Spleen (tissue), 11 donors: ENCODE results near the gene MYL12A. TPM values are rescaled to one million over a fixed set of nuclear protein-coding genes. Genes with fewer than 3 reads are reported as not detected.

Source experiments
- DNase-seq: peaks from one replicate; pipeline ENCODE4 v3.0.0-alpha.2; 2020
- H3K27ac ChIP-seq, 8 donors: fragments of 200-600 bp; sonication (generic) in 7 of 8; 1 replicate in 4 of 8; 2 replicates in 4 of 8; pipeline versions ENCODE4 v1.5.0 to v1.8.0; 2016 to 2021; ENCODE audit warnings: inconsistent platforms in 4 of 8, mild to moderate bottlenecking in 4 of 8, moderate library complexity in 1 of 8
- H3K27me3 ChIP-seq, 7 donors: fragments of 200-600 bp; sonication (generic) in 6 of 7; replicated peaks in 1 of 7; 1 replicate in 4 of 7; 2 replicates in 3 of 7; pipeline versions ENCODE4 v1.5.0 to v1.8.0; 2016 to 2021; ENCODE audit warnings: inconsistent platforms in 3 of 7, mild to moderate bottlenecking in 1 of 7
- H3K36me3 ChIP-seq, 6 donors: fragments of 200-600 bp; sonication (generic) in 5 of 6; 1 replicate in 4 of 6; 2 replicates in 2 of 6; pipeline versions ENCODE4 v1.5.0 to v1.8.0; 2016 to 2021; ENCODE audit warnings: inconsistent platforms in 2 of 6
- H3K4me1 ChIP-seq, 6 donors: fragments of 200-600 bp; sonication (generic) in 5 of 6; 1 replicate in 3 of 6; 2 replicates in 3 of 6; pipeline versions ENCODE4 v1.5.0 to v1.8.0; 2016 to 2021; ENCODE audit warnings: inconsistent platforms in 3 of 6
- H3K4me3 ChIP-seq, 8 donors: fragments of 200-600 bp; sonication (generic) in 7 of 8; 1 replicate in 4 of 8; 2 replicates in 4 of 8; pipeline versions ENCODE4 v1.5.0 to v1.8.0; 2016 to 2021; ENCODE audit warnings: inconsistent platforms in 4 of 8, mild to moderate bottlenecking in 4 of 8, moderate library complexity in 2 of 8
- H3K9me3 ChIP-seq, 8 donors: fragments of 200-600 bp; sonication (generic) in 7 of 8; 1 replicate in 4 of 8; 2 replicates in 4 of 8; pipeline versions ENCODE4 v1.5.0 to v1.8.0; 2016 to 2021; ENCODE audit warnings: inconsistent platforms in 4 of 8
- POLR2A ChIP-seq, 3 donors: fragments of 450-650 bp; IDR thresholded peaks; one replicate each; pipeline ENCODE4 v1.5.1; 2017; ENCODE audit warnings: antibody characterized with exemption in 3 of 3, mild to moderate bottlenecking in 1 of 3
- POLR2AphosphoS5 ChIP-seq, 3 donors: sonication (generic); formaldehyde crosslinking; IDR thresholded peaks; one replicate each; pipeline ENCODE4 v1.5.1; 2017; ENCODE audit warnings: antibody characterized with exemption in 3 of 3
- WGBS, 5 donors: extraction: QIAGEN DNeasy Blood & Tissue Kit in 3 of 5; methylation state at CpG; one replicate each; pipeline versions ENCODE4 v1.1.5 to v1.1.7; 2013 to 2018; 5-methylcytosine and 5-hydroxymethylcytosine counted together
- intact Hi-C: fragments of 100-400 bp; cut with DNase I; formaldehyde crosslinking; loops from one replicate; pipeline ENCODE4 v1.15.0; 2023; ENCODE audit warnings: low total_unique reads
- polyA plus RNA-seq, 3 donors: library from polyadenylated mRNA; stranded (reverse); fragments of 200-250 nt; gene quantifications; one replicate each; pipeline ENCODE4 v1.2.1, GENCODE V29; 2013
- total RNA-seq, 7 donors: library from RNA; depleted of rRNA in 3 of 7; stranded (reverse); fragments of >200 nt in 3 of 7; fragmentation: NEBNext Ultra II Directional in 4 of 7; extraction: Animal tissue kit (Norgen Biotek cat#: 25700) in 4 of 7; gene quantifications; one replicate each; pipeline versions ENCODE4 v1.1.0 to v1.2.1, GENCODE V29; 2016 to 2021
- TF ChIP-seq, protein P1 (sequence below), 11 experiments: fragments of 200-600 bp in 7 of 11; fragments of 450-650 bp in 4 of 11; sonication (generic) in 4 of 11; IDR thresholded peaks in 8 of 11; conservative IDR thresholded peaks in 3 of 11; 1 replicate in 7 of 11; 2 replicates in 4 of 11; pipeline versions ENCODE4 v1.4.0 to v1.8.0; 2016 to 2021; ENCODE audit warnings: antibody characterized with exemption in 11 of 11, inconsistent platforms in 4 of 11, mild to moderate bottlenecking in 1 of 11
- donor health status: healthy with polysubstance abuse.
- donor health status: DM: no; HTN: no; CAD: no; lungs with moderate emphysema.
- donor health status: DM: no; HTN: no; CAD: no.
- donor health status: Bipolar disorder and iron deficiency.
- donor health status: healthy.
- donor health status: DM: no; HTN: no; CAD: no.
- donor health status: DM: yes; HTN: yes; CAD: no.

Gene MYL12A
- total and polyA plus RNA-seq, 10 donors, result 422 to 675 (median 586) TPM

- Histone ChIP-seq H3K9me3 (peaks cover 0 to 6% (median 0%) of the 10 kb centered on the region in 8 donors), H3K4me3 (peak overlapping the region; percentile 48 to 90 (median 62)), H3K36me3 (no peaks in the 10 kb centered on the region), H3K4me1 (peaks cover 5 to 16% (median 9%) of the 10 kb centered on the region in 6 donors), H3K27me3 (peaks cover 0 to 13% (median 0%) of the 10 kb centered on the region in 7 donors), H3K27ac (peak overlapping the region in 7 of 8 donors; percentile 2 to 83 (median 69))
- 5 to 9% (median 8%) methylated on average over 12 to 18 of the region's 18 CpGs for WGBS, 5 donors
- intact Hi-C loops, result no loop called here
- peak; percentile 94 for DNase-seq
- TF ChIP-seq POLR2A (IDR thresholded peaks at IDR 0.05) (no peak), POLR2AphosphoS5 (IDR thresholded peaks at IDR 0.05) (peak; percentile 58 to 77 (median 65))
- TF ChIP-seq, protein P1, sequence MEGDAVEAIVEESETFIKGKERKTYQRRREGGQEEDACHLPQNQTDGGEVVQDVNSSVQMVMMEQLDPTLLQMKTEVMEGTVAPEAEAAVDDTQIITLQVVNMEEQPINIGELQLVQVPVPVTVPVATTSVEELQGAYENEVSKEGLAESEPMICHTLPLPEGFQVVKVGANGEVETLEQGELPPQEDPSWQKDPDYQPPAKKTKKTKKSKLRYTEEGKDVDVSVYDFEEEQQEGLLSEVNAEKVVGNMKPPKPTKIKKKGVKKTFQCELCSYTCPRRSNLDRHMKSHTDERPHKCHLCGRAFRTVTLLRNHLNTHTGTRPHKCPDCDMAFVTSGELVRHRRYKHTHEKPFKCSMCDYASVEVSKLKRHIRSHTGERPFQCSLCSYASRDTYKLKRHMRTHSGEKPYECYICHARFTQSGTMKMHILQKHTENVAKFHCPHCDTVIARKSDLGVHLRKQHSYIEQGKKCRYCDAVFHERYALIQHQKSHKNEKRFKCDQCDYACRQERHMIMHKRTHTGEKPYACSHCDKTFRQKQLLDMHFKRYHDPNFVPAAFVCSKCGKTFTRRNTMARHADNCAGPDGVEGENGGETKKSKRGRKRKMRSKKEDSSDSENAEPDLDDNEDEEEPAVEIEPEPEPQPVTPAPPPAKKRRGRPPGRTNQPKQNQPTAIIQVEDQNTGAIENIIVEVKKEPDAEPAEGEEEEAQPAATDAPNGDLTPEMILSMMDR (IDR thresholded peaks at IDR 0.05 in 8 of 11, conservative IDR thresholded peaks at IDR 0.05 in 3 of 11), result peak; percentile 35 to 80 (median 69)
These were observed 49.7 kb downstream of the MYL12A start for GRCh38 chr18:3297025-3297984.

DNA sequence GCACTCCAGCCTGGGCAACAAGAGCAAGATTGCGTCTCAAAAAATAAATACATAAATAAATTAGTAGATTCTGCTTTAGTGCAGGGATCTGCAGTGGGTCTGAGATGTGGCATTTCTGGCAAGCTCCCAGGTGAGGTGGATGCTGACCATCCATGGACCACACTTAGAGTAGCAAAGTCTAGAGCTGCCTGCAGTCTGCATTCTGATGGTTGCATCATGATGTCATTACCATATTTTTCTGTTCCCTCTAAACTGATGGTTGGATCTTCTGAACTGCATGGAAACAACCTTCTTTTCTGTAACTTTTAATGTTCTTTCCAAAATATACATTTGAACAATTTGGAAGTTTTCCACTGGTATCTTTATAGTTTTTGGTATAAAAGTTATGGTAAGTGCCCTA is 57.2 kb downstream of the MYL12A start:
- no peaks in the 10 kb centered on the region for H3K4me1 ChIP-seq
- H3K36me3 ChIP-seq, result no peaks in the 10 kb centered on the region
- H3K27me3 ChIP-seq, result peaks cover 0 to 6% (median 0%) of the 10 kb centered on the region in 7 donors
- no peak overlapping the region for H3K4me3 ChIP-seq
- 92 to 100% (median 100%) methylated on average over 1 of the region's 1 CpG for WGBS, 5 donors
- no peaks in the 10 kb centered on the region for H3K9me3 ChIP-seq
- DNase-seq, result no peak
- intact Hi-C loops, result no loop called here
- H3K27ac ChIP-seq, result no peak overlapping the region
- TF ChIP-seq POLR2A (IDR thresholded peaks at IDR 0.05) (no peak), POLR2AphosphoS5 (IDR thresholded peaks at IDR 0.05) (no peak)
- TF ChIP-seq, protein P1 (IDR thresholded peaks at IDR 0.05 in 8 of 11, conservative IDR thresholded peaks at IDR 0.05 in 3 of 11), result no peak

DNA sequence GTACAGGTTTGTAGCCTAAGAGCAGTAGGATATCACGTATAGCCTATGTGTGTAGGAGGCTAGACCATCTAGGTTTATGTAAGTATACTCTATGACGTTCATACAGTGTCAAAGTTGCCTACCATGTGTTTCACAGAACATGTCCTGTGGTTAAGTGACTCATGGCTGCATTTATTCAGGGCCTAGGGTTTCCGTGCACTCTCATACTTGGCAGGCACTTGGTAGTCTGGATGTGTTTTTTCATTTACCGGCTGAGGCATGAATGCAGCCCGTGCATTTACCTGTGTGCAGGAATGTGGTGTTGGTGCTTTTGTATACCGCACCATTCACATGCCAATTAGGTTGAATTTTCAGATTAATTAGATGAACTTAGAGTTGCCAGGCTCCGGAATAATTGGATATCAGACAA is 57.8 kb downstream of the MYL12A start:
- peaks cover 0 to 4% (median 0%) of the 10 kb centered on the region in 7 donors for H3K27me3 ChIP-seq
- no peaks in the 10 kb centered on the region for H3K36me3 ChIP-seq
- H3K4me3 ChIP-seq, result no peak overlapping the region
- no peaks in the 10 kb centered on the region for H3K4me1 ChIP-seq
- 68 to 84% (median 80%) methylated on average over 7 of the region's 7 CpGs for WGBS, 5 donors
- H3K27ac ChIP-seq, result no peak overlapping the region
- TF ChIP-seq, protein P1 (IDR thresholded peaks at IDR 0.05 in 8 of 11, conservative IDR thresholded peaks at IDR 0.05 in 3 of 11), result no peak
- TF ChIP-seq POLR2AphosphoS5 (IDR thresholded peaks at IDR 0.05) (no peak), POLR2A (IDR thresholded peaks at IDR 0.05) (no peak)
- intact Hi-C loops, result no loop called here
- H3K9me3 ChIP-seq, result no peaks in the 10 kb centered on the region
- no peak for DNase-seq

Other genes starting within 250 kb of the MYL12A start
- 10 to 100 TPM; 44.8 to 79.7 (median 61.5) TPM for gene LPIN2, start 234.7 kb upstream of the MYL12A start, total RNA-seq
- 1 to 10 TPM; 4.0 to 9.6 (median 5.8) TPM for gene LPIN2, start 234.7 kb upstream of the MYL12A start, polyA plus RNA-seq
- gene MYOM1, start 27.8 kb upstream of the MYL12A start, total RNA-seq, result 1 to 10 TPM; 1.4 to 2.7 (median 1.8) TPM
- 1 to 10 TPM; 1.2 to 6.2 (median 2.4) TPM for gene MYOM1, start 27.8 kb upstream of the MYL12A start, polyA plus RNA-seq
- gene MYL12B, start 14.3 kb downstream of the MYL12A start, total RNA-seq, result 100 to 1,000 TPM; 176 to 254 (median 199) TPM
- 100 to 1,000 TPM; 290 to 371 (median 360) TPM for gene MYL12B, start 14.3 kb downstream of the MYL12A start, polyA plus RNA-seq
- gene TGIF1, start 202.4 kb downstream of the MYL12A start, total RNA-seq, result 10 to 100 TPM; 25.3 to 64.5 (median 39.9) TPM
- gene TGIF1, start 202.4 kb downstream of the MYL12A start, polyA plus RNA-seq, result 10 to 100 TPM; 27.7 to 35.7 (median 28.4) TPM